GM12878 (cell line): Measurements from ENCODE around the gene ESM1. TPM values are rescaled to one million over a fixed set of nuclear protein-coding genes. Genes with fewer than 3 reads are reported as not detected.

ENCODE experiments used
- ATAC-seq: fragments of 200-7000 bp; cut with Tn5 transposase; 3 replicates; pipeline ENCODE4 v1.9.1; 2020; ENCODE audit warnings: mild to moderate bottlenecking, moderate library complexity
- BruUV-seq: library from RNA; stranded (reverse); fragments of 400-500 nt; replicated peaks from 2 replicates; lab custom pipeline; 2021; lab: Mats Ljungman, UMichigan
- CTCF ChIA-PET: fragments of 300-600 bp; sonication (Branson Sonifier 250); formaldehyde crosslinking; extraction: SDS; loops from one replicate; lab custom pipeline; 2021; ENCODE audit warnings: inconsistent platforms; lab: Yijun Ruan, JAX
- POLR2A ChIA-PET: fragments of 350-600 bp; formaldehyde crosslinking; extraction: SDS; loops from one replicate; lab custom pipeline; 2021; ENCODE audit warnings: inconsistent platforms; lab: Charles Lee
- RAD21 ChIA-PET: fragments of 300-600 bp; sonication (Branson Sonifier 250); formaldehyde crosslinking; loops from one replicate; lab custom pipeline; 2023; ENCODE audit warnings: antibody characterized with exemption; ENCODE audit not compliant: unreplicated experiment; lab: Charles Lee
- SMC1A ChIA-PET: fragments of 300-600 bp; sonication (Branson Sonifier 250); formaldehyde crosslinking; loops from one replicate; lab custom pipeline; 2023; ENCODE audit not compliant: unreplicated experiment, uncharacterized antibody; lab: Charles Lee
- DNase-seq: peaks from one replicate; pipeline ENCODE4 v3.0.0-alpha.2; 2011; ENCODE audit warnings: low read depth, low spot score
- FAIRE-seq: peaks from 3 replicates; lab custom pipeline; 2011; peaks lifted over from hg19 to GRCh38; lab: Jason Lieb, UNC
- H2AFZ ChIP-seq: 2 replicates; pipeline ENCODE4 v1.6.0; 2011; ENCODE audit warnings: low read depth, low read length, control low read depth; ENCODE audit not compliant: control insufficient read depth
- H3K27ac ChIP-seq: 2 replicates; pipeline ENCODE4 v1.5.1; 2011; ENCODE audit warnings: control low read depth; ENCODE audit not compliant: control insufficient read depth, insufficient read depth
- H3K27me3 ChIP-seq, 2 experiments: replicated peaks in 1 of 2; 2 replicates each; pipeline versions ENCODE4 v1.6.0 to v1.6.1; 2011; ENCODE audit warnings: low read length in 1 of 2; ENCODE audit not compliant: control insufficient read depth in 2 of 2, insufficient read depth in 2 of 2
- H3K36me3 ChIP-seq, 2 experiments: 2 replicates each; pipeline ENCODE4 v1.5.1; 2011; ENCODE audit warnings: low read length in 1 of 2; ENCODE audit not compliant: control insufficient read depth in 2 of 2, insufficient read depth in 2 of 2
- H3K4me1 ChIP-seq: 2 replicates; pipeline ENCODE4 v1.6.1; 2011; ENCODE audit warnings: mild to moderate bottlenecking, low read length, moderate library complexity, mixed read lengths; ENCODE audit not compliant: control insufficient read depth, insufficient read depth
- H3K4me2 ChIP-seq: 2 replicates; pipeline ENCODE4 v1.6.0; 2011; ENCODE audit warnings: control low read depth; ENCODE audit not compliant: control insufficient read depth, insufficient read depth
- H3K4me3 ChIP-seq: fragments of 200-600 bp; sonication (generic); 2 replicates; pipeline ENCODE4 v1.5.1; 2016
- H3K79me2 ChIP-seq: 2 replicates; pipeline ENCODE4 v1.6.0; 2011; ENCODE audit warnings: low read length; ENCODE audit not compliant: control insufficient read depth, insufficient read depth
- H3K9ac ChIP-seq: 2 replicates; pipeline ENCODE4 v1.8.0; 2011; ENCODE audit warnings: low read length, control low read depth, mixed read lengths; ENCODE audit not compliant: control insufficient read depth, insufficient read depth
- H3K9me3 ChIP-seq: replicated peaks from 3 replicates; pipeline ENCODE4 v1.5.1; 2011; ENCODE audit warnings: mild to moderate bottlenecking, low read length; ENCODE audit not compliant: control insufficient read depth, insufficient read depth
- H4K20me1 ChIP-seq: 2 replicates; pipeline ENCODE4 v1.6.0; 2011; ENCODE audit not compliant: control insufficient read depth, insufficient read depth
- CHD4 ChIP-seq: fragments of 200-600 bp; sonication (generic); IDR thresholded peaks from 2 replicates; pipeline ENCODE4 v1.6.1; 2016; ENCODE audit warnings: mild to moderate bottlenecking
- CTCF ChIP-seq, 3 experiments: IDR thresholded peaks in 2 of 3; conservative IDR thresholded peaks in 1 of 3; 2 replicates each; pipeline ENCODE4 v1.5.1; 2011; ENCODE audit warnings: low read depth in 3 of 3, low read length in 3 of 3, mild to moderate bottlenecking in 3 of 3, control low read depth in 2 of 3, moderate library complexity in 2 of 3, inconsistent platforms in 1 of 3, mixed read lengths in 1 of 3; ENCODE audit not compliant: control insufficient read depth in 2 of 3, insufficient read depth in 1 of 3; ENCODE audit errors: extremely low read depth in 1 of 3
- EP300 ChIP-seq, 2 experiments: fragments of 150-350 bp in 1 of 2; IDR thresholded peaks; 2 replicates each; pipeline ENCODE4 v1.6.1; 2011 to 2012; ENCODE audit warnings: low read depth in 2 of 2, low read length in 2 of 2, borderline replicate concordance in 1 of 2, improper control_type of control experiment in 1 of 2, inconsistent platforms in 1 of 2; ENCODE audit not compliant: control insufficient read depth in 1 of 2
- HDAC2 ChIP-seq: fragments of 200-600 bp; sonication (generic); IDR thresholded peaks from 2 replicates; pipeline ENCODE4 v1.6.1; 2017
- MTA2 ChIP-seq: fragments of 450-650 bp; IDR thresholded peaks from 2 replicates; pipeline ENCODE4 v1.6.1; 2016; ENCODE audit warnings: low read depth, mild to moderate bottlenecking, moderate library complexity
- NR2C2 ChIP-seq: IDR thresholded peaks from 2 replicates; pipeline ENCODE4 v1.6.1; 2011; ENCODE audit warnings: borderline replicate concordance, low read depth; ENCODE audit not compliant: control insufficient read depth, insufficient read length
- PKNOX1 ChIP-seq: fragments of 450-650 bp; IDR thresholded peaks from 2 replicates; pipeline ENCODE4 v1.6.1; 2016; ENCODE audit warnings: mild to moderate bottlenecking
- RCOR1 ChIP-seq: conservative IDR thresholded peaks from 2 replicates; pipeline ENCODE4 v1.6.1; 2012; ENCODE audit warnings: low read depth, low read length, improper control_type of control experiment
- SRF ChIP-seq, 2 experiments: IDR thresholded peaks; 2 replicates each; pipeline ENCODE4 v1.6.1; 2011; ENCODE audit warnings: low read depth in 2 of 2, low read length in 2 of 2, mild to moderate bottlenecking in 1 of 2, moderate library complexity in 1 of 2
- TAF1 ChIP-seq: IDR thresholded peaks from 2 replicates; pipeline ENCODE4 v1.6.1; 2011; ENCODE audit warnings: mild to moderate bottlenecking, low read depth, low read length, borderline replicate concordance
- ZNF217 ChIP-seq: fragments of 450-650 bp; IDR thresholded peaks from 2 replicates; pipeline ENCODE4 v1.6.1; 2017; ENCODE audit warnings: antibody characterized with exemption, mild to moderate bottlenecking
- WGBS: methylation state at CpG from one replicate; pipeline ENCODE4 v1.1.6; 2016; ENCODE audit warnings: low lambda C conversion rate; ENCODE audit not compliant: insufficient replicate concordance, insufficient coverage; ENCODE audit errors: missing lambda C conversion rate; 5-methylcytosine and 5-hydroxymethylcytosine counted together
- in situ Hi-C: fragments of 300-500 bp; cut with MboI; formaldehyde crosslinking; loops from 9 replicates; pipeline ENCODE4 v1.14.3; 2018; ENCODE audit warnings: mixed read lengths
- intact Hi-C: fragments of 100-400 bp; cut with micrococcal nuclease; formaldehyde crosslinking; loops from one replicate; pipeline ENCODE4 v1.14.2; 2022; ENCODE audit not compliant: unreplicated experiment
- polyA plus RNA-seq, 11 experiments: library from polyadenylated mRNA; depleted of rRNA in 4 of 11; unstranded in 6 of 11; stranded (reverse) in 5 of 11; fragments of >200 nt; fragmentation: Nextera tagmentation in 4 of 11; fragmentation: Illumina TruSeq in 1 of 11; extraction: Ambion mirVana in 4 of 11; extraction: Trizol in 1 of 11; gene quantifications; 1 replicate in 1 of 11; 2 replicates in 10 of 11; pipeline versions ENCODE4 v1.2.1 to v1.2.3, GENCODE V29; 2011 to 2016; ENCODE audit warnings: inconsistent platforms in 2 of 11, missing spikeins in 2 of 11, low read depth in 1 of 11
- total RNA-seq, 4 experiments: library from RNA; depleted of rRNA in 3 of 4; stranded (reverse); fragments of >200 nt in 3 of 4; fragmentation: Illumina TruSeq in 1 of 4; extraction: Trizol in 1 of 4; gene quantifications; 2 replicates each; pipeline versions ENCODE4 v1.2.1 to v1.2.3, GENCODE V29; 2013 to 2021
- TF ChIP-seq, protein P1 (sequence below): fragments of 450-650 bp; IDR thresholded peaks from 2 replicates; pipeline ENCODE4 v1.6.1; 2017; ENCODE audit warnings: mild to moderate bottlenecking

The ESM1 gene
- total and polyA plus RNA-seq, 10 of the 15 experiments (the other 5 are each of a cell fraction or from before 2014, with no cell fraction given), result not detected

DNA sequence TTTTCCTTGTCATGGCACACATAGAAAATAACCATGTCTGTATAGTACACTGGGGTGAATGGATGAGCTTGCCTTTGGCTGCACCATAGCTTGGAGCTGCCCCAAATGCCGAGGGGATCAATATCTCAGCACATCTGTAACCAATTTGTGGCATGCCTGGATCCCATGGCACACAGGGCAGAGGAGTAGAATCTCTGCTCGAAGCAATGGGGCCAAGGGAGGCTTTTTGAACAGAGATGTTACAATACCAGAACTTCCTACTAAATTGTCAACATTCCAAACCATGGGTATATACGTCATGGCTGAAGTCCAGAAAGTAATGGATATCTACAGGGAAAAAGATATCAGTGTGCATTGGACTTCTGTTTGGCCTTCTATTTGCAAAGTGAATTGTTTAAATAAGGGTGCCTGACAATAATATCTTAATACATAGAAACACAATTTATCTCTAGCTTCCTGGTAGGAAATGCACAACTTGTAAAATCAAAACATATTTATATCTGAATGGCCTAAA, 39.0 kb downstream of the ESM1 start:
- intact Hi-C loops, result no loop called here
- CTCF ChIA-PET, result no interaction called here
- in situ Hi-C loops, result no loop called here

More for the DNA sequence above, 39.0 kb downstream of the ESM1 start:
- TF ChIP-seq EP300 (IDR thresholded peaks at IDR 0.05; ENCODE audit: borderline replicate concordance in 1 of 2, control insufficient read depth in 1 of 2, low read depth in 2 of 2, low read length in 2 of 2), result no peak
- TF ChIP-seq MTA2, result no peak
- no peak for TF ChIP-seq NR2C2
- no peak for TF ChIP-seq CTCF (IDR thresholded peaks at IDR 0.05 in 2 of 3, conservative IDR thresholded peaks at IDR 0.05 in 1 of 3; ENCODE audit: control insufficient read depth in 2 of 3, extremely low read depth in 1 of 3, insufficient read depth in 1 of 3, low read depth in 3 of 3, low read length in 3 of 3)
- TF ChIP-seq PKNOX1, result no peak
- no peak for TF ChIP-seq SRF (IDR thresholded peaks at IDR 0.05; ENCODE audit: low read depth in 2 of 2, low read length in 2 of 2)
- TF ChIP-seq, protein P1, sequence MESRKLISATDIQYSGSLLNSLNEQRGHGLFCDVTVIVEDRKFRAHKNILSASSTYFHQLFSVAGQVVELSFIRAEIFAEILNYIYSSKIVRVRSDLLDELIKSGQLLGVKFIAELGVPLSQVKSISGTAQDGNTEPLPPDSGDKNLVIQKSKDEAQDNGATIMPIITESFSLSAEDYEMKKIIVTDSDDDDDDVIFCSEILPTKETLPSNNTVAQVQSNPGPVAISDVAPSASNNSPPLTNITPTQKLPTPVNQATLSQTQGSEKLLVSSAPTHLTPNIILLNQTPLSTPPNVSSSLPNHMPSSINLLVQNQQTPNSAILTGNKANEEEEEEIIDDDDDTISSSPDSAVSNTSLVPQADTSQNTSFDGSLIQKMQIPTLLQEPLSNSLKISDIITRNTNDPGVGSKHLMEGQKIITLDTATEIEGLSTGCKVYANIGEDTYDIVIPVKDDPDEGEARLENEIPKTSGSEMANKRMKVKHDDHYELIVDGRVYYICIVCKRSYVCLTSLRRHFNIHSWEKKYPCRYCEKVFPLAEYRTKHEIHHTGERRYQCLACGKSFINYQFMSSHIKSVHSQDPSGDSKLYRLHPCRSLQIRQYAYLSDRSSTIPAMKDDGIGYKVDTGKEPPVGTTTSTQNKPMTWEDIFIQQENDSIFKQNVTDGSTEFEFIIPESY, result no peak
- TF ChIP-seq ZNF217, result no peak
- TF ChIP-seq TAF1, result no peak
- TF ChIP-seq RCOR1, result no peak
- TF ChIP-seq HDAC2, result no peak
- TF ChIP-seq CHD4, result no peak
- no peak overlapping the region for H3K9ac ChIP-seq
- SMC1A ChIA-PET, result no interaction called here
- H3K79me2 ChIP-seq, result no peaks in the 10 kb centered on the region
- H2AFZ ChIP-seq, result no peak overlapping the region
- no peaks in the 10 kb centered on the region for H3K4me1 ChIP-seq
- H3K4me2 ChIP-seq, result no peak overlapping the region
- H4K20me1 ChIP-seq, result no peaks in the 10 kb centered on the region
- DNase-seq, result no peak
- RAD21 ChIA-PET, result no interaction called here
- POLR2A ChIA-PET, result no interaction called here
- no peak overlapping the region for H3K4me3 ChIP-seq
- no peaks in the 10 kb centered on the region for H3K9me3 ChIP-seq
- no peak overlapping the region for H3K27ac ChIP-seq
- WGBS, result 18% methylated on average over 3 of the region's 3 CpGs
- no peaks in the 10 kb centered on the region; a peak in 1 of 4 replicates for H3K27me3 ChIP-seq
- no peaks in the 10 kb centered on the region for H3K36me3 ChIP-seq
- BruUV-seq, result no TSS peak
- ATAC-seq, result no peak
- no peak for FAIRE-seq
